ENCODE measurements around the gene CSDE1.
"Not testable (repeated sequence)": the region's sequence is repeated elsewhere in the genome, so short reads cannot be mapped to it uniquely, and the experiment has no call there.

The CSDE1 gene

DNA sequence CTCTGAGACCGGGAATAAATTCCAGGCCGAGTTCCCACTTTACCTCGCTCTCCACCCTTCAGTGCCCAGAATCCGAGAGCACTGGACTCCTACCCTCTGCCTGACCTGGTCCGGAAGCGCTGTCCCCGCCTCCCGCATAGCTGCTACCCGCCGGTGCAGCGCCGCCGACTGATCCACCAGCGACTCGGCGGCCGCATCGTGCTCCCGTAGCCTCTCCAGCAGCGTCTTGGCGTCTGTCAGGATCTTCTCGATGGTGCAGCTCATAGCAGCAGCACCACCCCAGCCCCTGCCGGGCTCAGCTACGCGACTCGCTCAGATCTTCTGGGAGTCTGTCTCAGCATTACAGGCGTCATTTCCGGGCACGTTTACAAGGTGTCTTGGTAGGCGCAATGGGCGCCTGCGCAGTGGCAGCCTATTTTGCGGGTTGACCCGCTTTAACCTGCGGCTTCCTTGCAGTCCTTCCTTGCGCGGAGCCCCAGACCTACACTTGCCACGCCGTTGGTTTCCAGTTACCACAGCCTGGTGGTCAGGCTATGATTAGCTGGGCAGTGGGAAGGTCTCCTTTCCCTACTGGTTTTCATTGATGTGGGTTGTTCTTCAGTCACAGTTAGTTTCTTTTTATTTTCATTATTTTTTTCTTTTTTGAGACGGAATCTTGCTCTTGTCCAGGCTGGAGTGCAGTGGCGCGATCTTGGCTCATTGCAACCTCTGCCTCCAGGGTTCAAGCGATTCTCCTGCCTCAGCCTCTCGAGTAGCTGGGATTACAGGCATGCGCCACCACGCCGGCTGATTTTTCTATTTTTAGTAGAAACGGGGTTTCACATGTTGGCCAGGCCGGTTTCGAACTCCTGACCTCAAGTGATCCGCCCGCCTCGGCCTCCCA, 22.8 kb upstream of the CSDE1 start, which contains the start of gene SIKE1:
SIKE1 (minus strand) TSS at position 342 of the 883 bp plus-strand sequence; CDS start at position 264, 78 bp downstream.
- no peaks in the 10 kb centered on the region for H4K20me1 ChIP-seq (ENCODE audit: insufficient read depth, low read length)
- ATAC-seq (ENCODE audit: insufficient read depth, low read depth) (peak; percentile 100), DNase-seq (peak; percentile 95)
- H3K4me3 ChIP-seq (ENCODE audit: low read depth in 1 of 2, low read length in 2 of 2), result peak within 1 kb of the TSS; percentile 44 to 84
- TF ChIP-seq EZH2 (IDR thresholded peaks at IDR 0.05; ENCODE audit: borderline replicate concordance, low read depth, low read length, severe bottlenecking), result no peak
- TF ChIP-seq, protein P1, sequence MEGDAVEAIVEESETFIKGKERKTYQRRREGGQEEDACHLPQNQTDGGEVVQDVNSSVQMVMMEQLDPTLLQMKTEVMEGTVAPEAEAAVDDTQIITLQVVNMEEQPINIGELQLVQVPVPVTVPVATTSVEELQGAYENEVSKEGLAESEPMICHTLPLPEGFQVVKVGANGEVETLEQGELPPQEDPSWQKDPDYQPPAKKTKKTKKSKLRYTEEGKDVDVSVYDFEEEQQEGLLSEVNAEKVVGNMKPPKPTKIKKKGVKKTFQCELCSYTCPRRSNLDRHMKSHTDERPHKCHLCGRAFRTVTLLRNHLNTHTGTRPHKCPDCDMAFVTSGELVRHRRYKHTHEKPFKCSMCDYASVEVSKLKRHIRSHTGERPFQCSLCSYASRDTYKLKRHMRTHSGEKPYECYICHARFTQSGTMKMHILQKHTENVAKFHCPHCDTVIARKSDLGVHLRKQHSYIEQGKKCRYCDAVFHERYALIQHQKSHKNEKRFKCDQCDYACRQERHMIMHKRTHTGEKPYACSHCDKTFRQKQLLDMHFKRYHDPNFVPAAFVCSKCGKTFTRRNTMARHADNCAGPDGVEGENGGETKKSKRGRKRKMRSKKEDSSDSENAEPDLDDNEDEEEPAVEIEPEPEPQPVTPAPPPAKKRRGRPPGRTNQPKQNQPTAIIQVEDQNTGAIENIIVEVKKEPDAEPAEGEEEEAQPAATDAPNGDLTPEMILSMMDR (IDR thresholded peaks at IDR 0.05; ENCODE audit: borderline replicate concordance, extremely low read depth, low read length, poor library complexity, severe bottlenecking), result no peak
- H3K27me3 ChIP-seq (ENCODE audit: insufficient read depth, low read length, poor library complexity), result peaks cover 5% of the 10 kb centered on the region
- peak within 1 kb of the TSS; percentile 84 for H3K27ac ChIP-seq (ENCODE audit: low read length)
- peaks cover 26% of the 10 kb centered on the region for H3K4me1 ChIP-seq (ENCODE audit: insufficient read depth, low read length)
- peak within 1 kb of the TSS; percentile 68 for H3K4me2 ChIP-seq (ENCODE audit: insufficient read depth, low read length)
- H3K9ac ChIP-seq (ENCODE audit: low read depth, low read length), result peak within 1 kb of the TSS; percentile 70
- H3K79me2 ChIP-seq (ENCODE audit: insufficient read depth, low read length), result peaks cover 28% of the 10 kb centered on the region
- peaks cover 31% of the 10 kb centered on the region for H3K36me3 ChIP-seq (ENCODE audit: insufficient read depth, low read length)
- H2AFZ ChIP-seq (ENCODE audit: low read depth, low read length), result peak within 1 kb of the TSS; percentile 92
- no peaks in the 10 kb centered on the region for H3K9me3 ChIP-seq (ENCODE audit: insufficient read depth, low read length, severe bottlenecking)

- no peak for TF ChIP-seq EZH2 (IDR thresholded peaks at IDR 0.05; ENCODE audit: borderline replicate concordance, low read depth, low read length, severe bottlenecking)
- TF ChIP-seq, protein P1 (IDR thresholded peaks at IDR 0.05; ENCODE audit: borderline replicate concordance, extremely low read depth, low read length, poor library complexity, severe bottlenecking), result no peak
- peaks cover 5% of the 10 kb centered on the region for H3K27me3 ChIP-seq (ENCODE audit: insufficient read depth, low read length, poor library complexity)
- peak overlapping the region; percentile 70 for H3K9ac ChIP-seq (ENCODE audit: low read depth, low read length)
- H3K4me1 ChIP-seq (ENCODE audit: insufficient read depth, low read length), result peaks cover 26% of the 10 kb centered on the region
- H3K4me3 ChIP-seq (ENCODE audit: low read depth in 1 of 2, low read length in 2 of 2), result peak overlapping the region; percentile 44 to 84
- H3K27ac ChIP-seq (ENCODE audit: low read length), result peak overlapping the region; percentile 84
- H3K36me3 ChIP-seq (ENCODE audit: insufficient read depth, low read length), result peaks cover 39% of the 10 kb centered on the region
- no peaks in the 10 kb centered on the region for H4K20me1 ChIP-seq (ENCODE audit: insufficient read depth, low read length)
- ATAC-seq (ENCODE audit: insufficient read depth, low read depth), result no peak
- peak overlapping the region; percentile 68 for H3K4me2 ChIP-seq (ENCODE audit: insufficient read depth, low read length)
- peak overlapping the region; percentile 92 for H2AFZ ChIP-seq (ENCODE audit: low read depth, low read length)
- no peak for DNase-seq
- peaks cover 28% of the 10 kb centered on the region for H3K79me2 ChIP-seq (ENCODE audit: insufficient read depth, low read length)
- H3K9me3 ChIP-seq (ENCODE audit: insufficient read depth, low read length, severe bottlenecking), result no peaks in the 10 kb centered on the region
Measured at GRCh38 chr1:114779722-114780121, 21.9 kb upstream of the CSDE1 start.

GRCh38 chr1:114776726-114777125, 18.9 kb upstream of the CSDE1 start:
- not testable (repeated sequence) for H3K4me2 ChIP-seq (ENCODE audit: insufficient read depth, low read length); ATAC-seq (ENCODE audit: insufficient read depth, low read depth); H3K27ac ChIP-seq (ENCODE audit: low read length); H2AFZ ChIP-seq (ENCODE audit: low read depth, low read length); DNase-seq; H4K20me1 ChIP-seq (ENCODE audit: insufficient read depth, low read length); H3K4me3 ChIP-seq (ENCODE audit: low read depth in 1 of 2, low read length in 2 of 2); H3K9ac ChIP-seq (ENCODE audit: low read depth, low read length); H3K9me3 ChIP-seq (ENCODE audit: insufficient read depth, low read length, severe bottlenecking); H3K27me3 ChIP-seq (ENCODE audit: insufficient read depth, low read length, poor library complexity)
- Histone ChIP-seq H3K36me3 (ENCODE audit: insufficient read depth, low read length) (peaks cover 59% of the 10 kb centered on the region), H3K4me1 (ENCODE audit: insufficient read depth, low read length) (peaks cover 26% of the 10 kb centered on the region), H3K79me2 (ENCODE audit: insufficient read depth, low read length) (peaks cover 28% of the 10 kb centered on the region)

DNA sequence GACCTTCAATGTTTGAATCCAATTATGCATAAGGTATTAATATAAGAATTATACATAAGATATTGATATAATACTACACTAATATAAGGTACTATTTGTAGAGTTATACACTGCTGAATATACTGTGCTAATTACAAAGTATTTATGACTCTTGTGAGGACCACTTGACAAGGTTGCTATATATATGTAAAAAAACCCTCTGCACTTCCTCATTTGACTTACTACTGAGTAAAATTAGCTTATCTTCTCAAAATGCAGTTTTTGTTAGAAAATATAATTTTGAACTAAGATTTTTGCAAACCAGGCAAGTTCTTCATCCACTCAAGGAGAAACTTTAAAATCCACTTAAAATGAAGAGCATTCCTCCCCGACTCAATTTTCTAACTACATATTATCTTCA, 14.2 kb upstream of the CSDE1 start:
- DNase-seq, result no peak
- Histone ChIP-seq H3K27ac (ENCODE audit: low read length) (no peak overlapping the region), H3K9me3 (ENCODE audit: insufficient read depth, low read length, severe bottlenecking) (no peaks in the 10 kb centered on the region), H3K4me3 (ENCODE audit: low read depth in 1 of 2, low read length in 2 of 2) (no peak overlapping the region), H4K20me1 (ENCODE audit: insufficient read depth, low read length) (no peaks in the 10 kb centered on the region), H3K36me3 (ENCODE audit: insufficient read depth, low read length) (peaks cover 55% of the 10 kb centered on the region; the same call in 1 of the 2 replicates), H3K9ac (ENCODE audit: low read depth, low read length) (no peak overlapping the region), H3K79me2 (ENCODE audit: insufficient read depth, low read length) (no peaks in the 10 kb centered on the region), H3K4me2 (ENCODE audit: insufficient read depth, low read length) (no peak overlapping the region), H3K4me1 (ENCODE audit: insufficient read depth, low read length) (no peaks in the 10 kb centered on the region), H2AFZ (ENCODE audit: low read depth, low read length) (no peak overlapping the region), H3K27me3 (ENCODE audit: insufficient read depth, low read length, poor library complexity) (no peaks in the 10 kb centered on the region)
- ATAC-seq (ENCODE audit: insufficient read depth, low read depth), result no peak
- TF ChIP-seq, protein P1 (IDR thresholded peaks at IDR 0.05; ENCODE audit: borderline replicate concordance, extremely low read depth, low read length, poor library complexity, severe bottlenecking), result no peak
- TF ChIP-seq EZH2 (IDR thresholded peaks at IDR 0.05; ENCODE audit: borderline replicate concordance, low read depth, low read length, severe bottlenecking), result no peak

All from DND-41 (cell line).